GM23338 (cell line): Measurements from ENCODE around the gene FKBP7. TPM values are rescaled to one million over a fixed set of nuclear protein-coding genes. Genes with fewer than 3 reads are reported as not detected.

ENCODE experiments used
- ATAC-seq: fragments of 200-7000 bp; cut with Tn5 transposase; 3 replicates; pipeline ENCODE4 v1.9.1; 2020
- DNase-seq: peaks from one replicate; pipeline ENCODE4 v3.0.0-alpha.2; 2015; ENCODE audit warnings: low spot score
- H2AFZ ChIP-seq: fragments of 200-600 bp; sonication (generic); 2 replicates; pipeline ENCODE4 v1.8.0; 2016; ENCODE audit warnings: antibody characterized with exemption, mild to moderate bottlenecking, moderate library complexity
- H3F3A ChIP-seq: fragments of 200-600 bp; sonication (generic); replicated peaks from 2 replicates; pipeline ENCODE4 v1.8.0; 2017; ENCODE audit warnings: antibody characterized with exemption, mixed run types, low read depth
- H3K27ac ChIP-seq: fragments of 200-600 bp; sonication (generic); 2 replicates; pipeline ENCODE4 v1.6.1; 2016; ENCODE audit warnings: low read depth
- H3K27me3 ChIP-seq: fragments of 200-600 bp; sonication (generic); 2 replicates; pipeline ENCODE4 v1.8.0; 2016; ENCODE audit warnings: mild to moderate bottlenecking, mixed run types, moderate library complexity; ENCODE audit not compliant: insufficient read depth
- H3K36me3 ChIP-seq: fragments of 200-600 bp; sonication (generic); 2 replicates; pipeline ENCODE4 v1.8.0; 2016; ENCODE audit warnings: mild to moderate bottlenecking; ENCODE audit not compliant: insufficient read depth
- H3K4me1 ChIP-seq: fragments of 200-600 bp; sonication (generic); 2 replicates; pipeline ENCODE4 v1.8.0; 2016; ENCODE audit warnings: mild to moderate bottlenecking, moderate library complexity; ENCODE audit not compliant: insufficient read depth
- H3K4me2 ChIP-seq: fragments of 200-600 bp; sonication (generic); 2 replicates; pipeline ENCODE4 v1.7.1; 2017; ENCODE audit warnings: mixed run types
- H3K4me3 ChIP-seq: fragments of 200-600 bp; sonication (generic); 2 replicates; pipeline ENCODE4 v1.6.1; 2016; ENCODE audit warnings: mixed run types
- H3K79me2 ChIP-seq: fragments of 200-600 bp; sonication (generic); replicated peaks from 2 replicates; pipeline ENCODE4 v1.8.0; 2017; ENCODE audit warnings: mild to moderate bottlenecking; ENCODE audit not compliant: insufficient read depth
- H3K9me2 ChIP-seq: fragments of 200-600 bp; sonication (generic); 2 replicates; pipeline ENCODE4 v1.8.0; 2017; ENCODE audit not compliant: insufficient read depth
- H4K20me1 ChIP-seq: fragments of 200-600 bp; sonication (generic); replicated peaks from 2 replicates; pipeline ENCODE4 v1.8.0; 2017; ENCODE audit warnings: mild to moderate bottlenecking; ENCODE audit not compliant: insufficient read depth
- H3K27ac Mint-ChIP-seq: 2 replicates; pipeline ENCODE4 v1.8.0; 2020; ENCODE audit warnings: inconsistent platforms, mild to moderate bottlenecking, moderate library complexity, mixed read lengths
- H3K27me3 Mint-ChIP-seq: 3 replicates; pipeline ENCODE4 v1.8.0; 2022; ENCODE audit warnings: low read depth, mild to moderate bottlenecking, moderate library complexity, mixed read lengths, inconsistent platforms; ENCODE audit not compliant: insufficient read depth, poor library complexity
- H3K36me3 Mint-ChIP-seq: 3 replicates; pipeline ENCODE4 v1.8.0; 2021; ENCODE audit warnings: low read depth, mild to moderate bottlenecking, inconsistent platforms, moderate library complexity, mixed read lengths
- H3K4me1 Mint-ChIP-seq: 3 replicates; pipeline ENCODE4 v1.8.0; 2020; ENCODE audit warnings: mild to moderate bottlenecking, inconsistent platforms, mixed read lengths
- H3K4me3 Mint-ChIP-seq: 3 replicates; pipeline ENCODE4 v1.8.0; 2021; ENCODE audit warnings: moderate library complexity, mild to moderate bottlenecking, inconsistent platforms, mixed read lengths
- H3K9me3 Mint-ChIP-seq: 3 replicates; pipeline ENCODE4 v1.8.0; 2020; ENCODE audit warnings: moderate library complexity, mild to moderate bottlenecking, inconsistent platforms, mixed read lengths
- CTCF ChIP-seq, 2 experiments: fragments of 200-600 bp in 1 of 2; sonication (generic) in 1 of 2; conservative IDR thresholded peaks; 2 replicates each; pipeline versions ENCODE4 v1.5.1 to v1.6.1; 2016 to 2017; ENCODE audit warnings: antibody characterized with exemption in 2 of 2, low read depth in 2 of 2, mild to moderate bottlenecking in 2 of 2, moderate library complexity in 1 of 2
- ETS1 ChIP-seq: IDR thresholded peaks from 2 replicates; pipeline ENCODE4 v1.6.1; 2016; ENCODE audit warnings: antibody characterized with exemption
- POLR2AphosphoS5 ChIP-seq: IDR thresholded peaks from 2 replicates; pipeline ENCODE4 v1.6.1; 2016; ENCODE audit warnings: antibody characterized with exemption, low read depth
- ZNF462 ChIP-seq: fragments of 250-450 bp; sonication (Bioruptor Pico); IDR thresholded peaks from 2 replicates; pipeline ENCODE4 v1.5.0; 2020; ENCODE audit warnings: mild to moderate bottlenecking, moderate library complexity
- polyA plus RNA-seq: library from polyadenylated mRNA; unstranded; fragments of >200 nt; fragmentation: Nextera tagmentation; extraction: Ambion mirVana; gene quantifications from 2 replicates; pipeline ENCODE4 v1.2.1, GENCODE V29; 2016
- total RNA-seq: library from RNA; depleted of rRNA; stranded (reverse); fragments of >200 nt; shearing (Covaris generic); gene quantifications from 2 replicates; pipeline ENCODE4 v1.2.3, GENCODE V29; 2014

FKBP7 gene
- total and polyA plus RNA-seq, 2 experiments from 2014 or later = 8.3 to 9.0 TPM

GRCh38 chr2:178417916-178418315, 60.5 kb downstream of the FKBP7 start (continued):
- TF ChIP-seq ZNF462 (CRISPR knock-in tag) = no peak
- no peak for TF ChIP-seq CTCF (conservative IDR thresholded peaks at IDR 0.05; ENCODE audit: low read depth in 2 of 2)
- no peak for TF ChIP-seq POLR2AphosphoS5

- DNase-seq = no peak
- Mint-ChIP-seq H3K4me1 (peaks cover 11% of the 10 kb centered on the region), H3K9me3 (no peaks in the 10 kb centered on the region), H3K4me3 (no peak overlapping the region), H3K36me3 (no peaks in the 10 kb centered on the region), H3K27me3 (peaks cover 9% of the 10 kb centered on the region), H3K27ac (no peak overlapping the region)
- no peaks in the 10 kb centered on the region for H3K9me2 ChIP-seq
- H3K79me2 ChIP-seq = 0 out of 2 replicates have a peak, but pooled peaks cover 7% of the 10 kb centered on the region
- no peaks in the 10 kb centered on the region for H3K4me1 ChIP-seq
- no peaks in the 10 kb centered on the region for H3F3A ChIP-seq
- H3K4me3 ChIP-seq = no peak overlapping the region
- TF ChIP-seq ETS1 = no peak
- H3K4me2 ChIP-seq = no peak overlapping the region
- no peaks in the 10 kb centered on the region for H3K36me3 ChIP-seq
- no peaks in the 10 kb centered on the region for H4K20me1 ChIP-seq
- no peaks in the 10 kb centered on the region for H3K27me3 ChIP-seq
- no peak for ATAC-seq
- no peak overlapping the region for H2AFZ ChIP-seq
- H3K27ac ChIP-seq = no peak overlapping the region
Measured at GRCh38 chr2:178415979-178416378, 62.4 kb downstream of the FKBP7 start.
